SIG-M5 treated with dmso at 0.1 percent for 504 hours (cell line): ENCODE results near the gene CATSPERB.
"Not testable (repeated sequence)": the region's sequence is repeated elsewhere in the genome, so short reads cannot be mapped to it uniquely, and the experiment has no call there.

Experiments
- DNase-seq: peaks from one replicate; lab custom pipeline; 2025; ENCODE audit not compliant: unreplicated experiment; lab: John Stamatoyannopoulos, UW

The CATSPERB gene, protein sequence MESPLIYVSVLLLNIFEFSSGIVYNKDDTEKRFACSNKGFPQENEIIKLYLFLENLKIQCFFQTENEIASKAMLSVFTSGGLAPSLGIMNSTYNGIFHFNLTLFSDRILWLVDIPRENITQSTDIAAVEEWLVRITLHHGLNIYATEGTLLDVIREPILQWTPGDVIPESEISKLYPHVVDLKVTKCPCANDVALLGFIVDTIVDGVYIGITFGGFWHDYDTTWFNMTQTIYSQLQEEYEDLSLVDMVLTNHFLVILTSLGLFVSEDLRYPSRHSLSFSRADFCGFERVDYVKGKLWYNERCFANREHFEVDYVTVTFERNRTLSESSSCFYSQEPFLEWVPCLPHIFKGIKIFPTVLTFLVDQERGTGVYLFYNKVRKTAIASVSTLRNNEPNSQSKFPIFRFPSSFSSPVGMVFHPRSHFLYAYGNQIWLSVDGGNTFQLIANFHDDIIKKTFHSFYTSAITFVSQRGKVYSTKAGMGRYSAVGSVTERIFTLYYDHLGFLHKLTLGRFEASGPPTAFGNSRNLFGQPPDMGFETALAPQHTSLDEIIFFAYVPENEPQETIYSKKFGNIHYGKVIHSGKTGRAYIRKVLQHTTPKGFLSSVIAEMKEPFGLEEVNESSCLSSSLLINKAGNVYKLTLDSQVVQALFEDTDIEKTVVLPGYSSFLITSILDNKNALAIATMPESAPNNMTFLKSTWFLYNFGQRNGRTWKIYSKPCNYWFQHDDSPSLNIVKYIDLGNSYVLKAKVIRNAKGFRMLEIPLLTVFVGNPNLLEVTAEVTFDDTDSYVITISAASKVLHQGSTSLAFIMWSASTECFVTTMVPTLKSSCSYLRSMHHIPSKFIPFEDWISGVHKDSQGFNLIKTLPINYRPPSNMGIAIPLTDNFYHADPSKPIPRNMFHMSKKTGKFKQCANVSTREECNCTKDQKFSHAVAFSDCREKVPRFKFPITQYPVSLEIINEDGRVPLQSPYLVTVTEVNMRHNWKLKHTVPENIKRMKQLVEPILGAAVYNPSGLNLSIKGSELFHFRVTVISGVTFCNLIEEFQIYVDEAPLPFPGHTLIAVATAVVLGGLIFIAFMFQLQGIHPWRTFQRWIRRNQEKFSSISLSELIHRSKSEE

DNA sequence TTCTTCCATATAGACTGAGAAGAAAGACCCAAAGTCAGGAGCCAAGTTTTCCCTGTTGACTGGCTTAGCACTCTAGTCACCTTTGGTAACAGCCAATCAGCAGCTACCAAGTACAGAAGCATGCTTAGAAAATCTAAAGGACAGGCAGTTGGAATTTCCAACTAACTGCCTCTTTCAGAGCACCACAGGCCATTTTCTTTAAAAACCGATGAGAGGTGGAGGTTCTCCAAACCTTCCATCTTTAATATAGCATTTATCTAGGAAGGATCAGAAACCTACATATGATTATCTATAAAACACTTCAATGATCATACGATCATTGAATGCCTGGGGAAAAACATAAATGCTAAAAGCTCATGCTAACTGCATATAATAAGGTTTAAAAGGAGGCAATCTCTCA, at the start of gene CATSPERB:
Gene CATSPERB, minus strand, starts transcription at position 101 of the 400 bp plus-strand sequence. CDS start 2,607 bp downstream, outside the sequence.
- DNase-seq, result no peak

DNA sequence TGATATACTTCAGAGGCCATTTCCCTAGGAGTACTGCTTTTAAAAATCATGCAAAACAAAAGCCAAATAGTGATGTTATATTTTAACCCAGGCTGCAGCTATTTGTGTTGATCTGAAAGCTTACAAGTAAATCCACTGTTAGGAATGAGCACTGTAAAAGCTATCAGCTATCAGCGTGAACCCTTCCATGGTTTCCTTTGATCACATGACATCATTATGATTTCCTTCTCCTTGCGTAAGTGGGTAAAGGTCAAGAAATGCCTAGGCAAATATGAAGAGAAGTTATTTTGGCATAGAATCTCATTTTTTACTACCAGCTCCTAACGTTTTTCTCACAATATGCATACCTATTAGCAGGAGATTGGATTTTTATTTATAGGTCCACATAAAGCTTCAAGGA, 48.6 kb upstream of the CATSPERB start:
- DNase-seq, result no peak

DNA sequence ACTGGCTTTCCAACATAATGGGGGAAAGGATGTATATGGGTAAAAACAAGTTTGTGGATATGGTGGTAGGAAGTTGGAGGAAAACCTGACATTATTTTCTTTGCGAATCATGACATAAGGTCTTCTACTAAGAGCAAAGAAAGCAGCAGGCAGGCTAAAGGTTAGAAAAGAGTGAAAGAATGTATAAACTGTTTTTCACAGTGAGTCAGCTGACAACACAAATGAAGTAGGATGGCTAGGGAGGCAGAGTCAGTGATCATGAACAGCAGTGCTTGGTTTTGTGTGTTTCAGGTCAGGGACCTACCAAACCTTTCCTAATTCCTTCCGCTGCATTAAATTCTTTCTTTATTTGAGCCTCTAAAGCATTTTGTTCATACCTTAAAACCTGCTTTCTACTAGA, 46.3 kb upstream of the CATSPERB start:
- DNase-seq, result no peak

DNA sequence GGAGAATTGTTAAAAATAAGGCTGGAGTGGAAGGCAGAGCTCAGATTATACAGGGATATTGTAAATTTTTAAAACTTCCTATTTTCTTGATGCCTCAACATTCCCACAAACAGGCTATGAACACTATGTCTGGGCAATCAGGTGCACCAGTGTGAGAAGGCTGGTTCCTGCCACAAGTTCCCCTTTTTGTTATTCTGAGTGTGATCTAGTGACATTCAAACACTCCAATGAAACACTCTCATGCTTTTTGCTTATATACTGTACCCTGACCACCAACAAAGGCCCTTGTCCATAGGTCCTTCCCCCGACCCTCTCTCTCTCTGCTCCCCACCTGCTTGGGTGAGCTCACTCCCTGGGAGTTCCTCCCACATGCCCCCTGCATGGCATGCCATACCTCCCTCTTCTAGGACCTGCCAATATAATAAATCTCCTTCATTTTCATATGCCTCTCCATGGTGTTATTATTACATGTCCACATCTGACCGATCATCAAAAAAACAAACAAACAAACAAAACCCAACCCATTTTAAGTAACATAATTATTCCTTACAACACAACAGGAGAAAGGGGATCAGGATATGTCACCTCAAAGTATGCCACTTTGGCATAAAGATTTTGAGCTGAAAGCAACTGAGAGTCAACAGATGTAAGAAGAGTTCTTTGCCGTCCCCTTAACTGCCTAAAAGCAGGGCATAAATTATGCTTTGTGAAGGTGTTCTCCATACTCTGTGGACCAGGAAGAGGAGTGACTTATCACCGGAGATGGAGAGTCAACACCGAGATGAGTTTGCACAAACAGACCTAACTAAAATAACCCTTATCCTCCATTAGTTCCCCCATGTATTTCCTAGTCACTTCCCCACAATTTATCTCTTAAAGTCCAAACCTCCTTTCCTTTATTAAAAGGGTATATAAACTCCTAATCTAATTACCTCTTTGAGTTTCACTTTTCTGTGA, 42.5 kb upstream of the CATSPERB start:
- DNase-seq, result no peak

DNA sequence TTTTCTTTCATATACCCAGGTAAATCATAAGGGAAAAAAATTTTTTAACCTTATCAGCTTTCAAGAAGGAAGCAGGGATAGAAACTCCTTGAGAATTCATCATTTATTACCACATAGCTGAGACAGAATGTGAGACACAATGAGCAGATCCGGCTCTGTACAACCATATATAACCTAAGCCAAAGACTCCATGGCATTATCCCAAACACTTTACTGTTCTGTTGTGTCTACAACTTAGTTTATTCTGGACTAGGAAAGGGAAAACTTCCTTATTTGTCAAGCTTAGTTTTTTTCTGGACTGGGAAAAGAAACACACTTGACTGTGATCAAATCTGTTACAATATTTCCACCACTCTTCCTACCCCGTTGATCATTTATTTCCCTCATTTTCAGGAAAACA, 38.3 kb upstream of the CATSPERB start:
- DNase-seq, result no peak

DNA sequence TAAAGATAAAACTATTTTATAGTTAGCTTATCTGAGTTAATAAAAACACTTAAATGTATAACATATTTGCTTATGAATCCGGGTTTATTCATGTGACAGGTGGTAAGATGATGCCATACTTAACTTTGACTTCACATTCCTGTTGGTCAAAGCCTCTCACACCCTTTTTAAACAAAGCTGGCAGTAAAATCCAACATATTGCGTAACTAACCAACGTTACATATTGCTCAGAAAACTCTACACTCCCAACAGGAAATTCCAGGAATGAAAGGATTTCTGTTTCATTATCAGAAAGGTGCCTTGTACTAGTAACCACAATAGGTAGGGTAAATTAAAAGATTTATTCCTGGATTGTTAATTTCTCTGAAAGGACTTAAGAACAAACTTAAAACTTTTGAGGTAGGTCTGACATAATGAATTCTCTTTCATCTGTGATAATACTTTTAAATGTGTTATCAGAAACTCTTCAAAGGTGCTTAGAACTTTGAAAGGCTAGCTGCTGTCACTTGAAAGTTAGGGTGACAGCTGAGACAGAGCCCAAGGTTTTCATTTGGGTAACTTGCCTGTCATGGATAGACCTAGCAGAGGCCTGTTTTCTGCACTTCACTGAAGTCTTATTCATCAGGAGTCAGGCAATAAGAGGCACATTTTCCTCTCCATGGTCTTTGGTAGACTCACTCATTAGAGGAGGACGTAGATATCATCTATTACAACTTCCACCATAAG, 23.8 kb upstream of the CATSPERB start:
- peak; percentile 42 for DNase-seq

DNA sequence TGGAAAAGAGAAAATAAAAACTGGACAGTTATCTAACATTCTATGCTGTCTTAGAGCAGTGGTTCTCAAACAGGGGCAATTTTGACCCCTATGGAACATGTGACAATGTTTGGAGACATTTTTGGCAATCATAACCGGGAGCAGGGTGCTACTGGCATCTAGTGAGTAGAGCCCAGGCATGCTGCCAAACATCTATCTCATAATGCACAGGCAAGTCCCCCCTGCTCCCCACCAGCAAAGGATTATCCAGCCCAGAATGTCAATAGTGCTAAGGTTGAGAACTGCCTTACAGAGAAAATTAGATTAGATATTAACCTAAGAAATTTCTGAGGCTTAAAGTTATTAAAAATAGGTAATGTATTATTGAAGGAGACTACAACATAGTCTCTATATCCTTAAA, 22.9 kb upstream of the CATSPERB start:
- DNase-seq, result no peak

DNA sequence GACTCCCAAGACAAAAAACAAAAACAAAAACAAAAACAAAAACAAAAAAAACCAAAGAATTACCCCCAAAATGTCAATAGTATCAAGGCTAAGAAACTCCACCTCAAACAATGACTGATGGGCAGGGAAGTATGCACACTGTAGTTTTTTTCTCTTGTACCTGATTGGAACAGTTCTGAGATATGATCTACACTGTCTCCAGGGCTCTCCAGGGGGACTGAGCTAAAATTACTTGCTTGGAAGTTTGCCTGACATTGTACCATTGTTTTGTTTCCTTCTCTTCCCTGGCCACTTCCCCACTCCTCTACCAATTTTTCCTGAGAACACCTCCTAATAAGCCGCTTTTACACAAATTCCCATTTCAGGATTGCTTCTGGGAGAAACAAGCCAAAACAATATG, 22.3 kb upstream of the CATSPERB start:
- no peak for DNase-seq

DNA sequence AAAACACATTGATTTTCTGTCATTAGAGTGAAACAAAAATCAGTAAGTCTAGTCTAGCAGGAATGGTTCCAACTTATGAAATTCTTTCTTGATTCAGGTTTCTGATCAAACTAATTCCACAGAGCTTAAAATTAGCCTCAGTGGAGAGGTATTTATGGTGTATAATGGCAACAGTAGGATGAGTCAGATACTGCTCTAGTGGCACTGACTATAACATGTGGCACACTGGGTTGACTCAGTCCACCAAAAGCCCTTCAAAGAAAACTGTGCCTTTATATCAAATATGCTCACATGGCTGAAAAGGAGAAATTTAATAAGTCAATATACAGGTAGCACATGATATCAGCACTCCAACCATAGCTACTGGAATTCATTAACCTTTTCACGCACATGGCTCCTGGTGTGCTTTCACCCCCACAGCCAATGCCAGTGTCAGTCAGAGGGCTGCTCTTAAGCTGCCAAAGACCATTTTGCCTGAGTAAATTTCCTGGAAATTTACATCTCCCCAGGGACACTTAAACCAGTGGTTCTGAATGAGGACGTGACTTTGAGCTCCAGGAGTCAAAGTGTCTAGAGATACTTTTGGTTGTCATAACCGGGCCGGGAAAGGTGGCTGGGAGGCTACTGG, 21.7 kb upstream of the CATSPERB start:
- DNase-seq, result no peak

DNA sequence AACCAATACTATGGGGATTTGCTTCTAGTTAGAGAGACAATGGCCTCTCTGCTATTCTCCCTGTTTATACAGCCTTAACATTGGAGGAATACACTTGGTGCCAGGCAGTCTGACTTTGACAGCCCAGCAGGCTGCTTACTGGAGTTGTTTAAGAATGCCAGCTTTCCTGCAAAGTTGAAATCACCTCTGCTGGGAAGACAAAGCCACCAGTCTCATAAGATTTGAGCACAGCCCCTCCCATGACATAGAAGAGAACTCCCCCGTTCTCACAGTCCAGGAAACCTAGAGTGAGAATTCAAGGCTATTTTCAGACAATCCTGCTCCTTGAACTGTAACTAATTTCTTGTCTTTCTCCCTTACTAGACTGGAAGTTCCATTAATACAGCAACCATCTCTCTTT, 21.1 kb upstream of the CATSPERB start:
- no peak for DNase-seq

DNA sequence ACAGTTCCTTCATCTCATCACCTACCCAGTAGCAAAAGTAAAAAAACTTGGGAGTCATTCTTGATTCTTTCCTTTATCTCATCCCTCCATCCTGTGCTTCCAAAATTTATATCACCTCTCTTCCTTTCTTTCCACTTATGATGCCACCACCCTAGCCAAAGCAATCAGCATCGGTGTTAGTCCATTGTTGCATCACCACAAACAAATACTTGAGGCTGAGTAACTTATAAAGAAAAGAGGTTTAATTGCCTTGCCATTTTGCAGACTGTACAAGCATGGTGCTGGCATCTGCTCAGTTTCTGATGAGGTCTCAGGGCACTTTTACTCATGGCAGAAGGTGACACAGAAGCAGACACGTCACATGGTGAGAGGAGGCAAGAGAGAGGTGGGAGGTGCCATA, 19.8 kb upstream of the CATSPERB start:
- no peak for DNase-seq

DNA sequence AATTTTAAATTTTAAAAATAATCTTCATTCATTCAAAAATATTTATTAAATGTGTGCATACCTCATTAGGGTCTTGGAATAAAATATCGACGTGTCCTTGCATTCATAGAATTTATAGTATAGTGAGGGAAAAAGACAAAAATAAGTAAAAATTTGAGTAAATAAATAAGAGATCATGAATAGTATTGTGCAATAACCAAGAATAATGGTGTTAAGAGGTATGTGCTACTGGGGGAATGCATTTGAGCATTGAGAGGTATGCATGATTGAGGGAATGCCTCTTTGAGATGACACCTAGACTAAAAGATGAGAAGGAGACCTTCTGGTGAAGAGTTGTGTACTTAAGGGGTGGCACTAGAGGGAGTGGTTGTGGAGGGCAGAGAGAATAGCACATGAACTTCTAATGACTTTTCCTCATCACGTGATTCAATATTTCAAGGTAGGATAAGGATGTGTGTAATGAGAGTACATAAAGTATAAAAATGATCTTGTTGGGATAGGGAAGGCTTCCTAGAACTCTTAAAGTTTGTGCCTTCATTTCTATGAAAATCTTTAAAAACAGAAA, 18.8 kb upstream of the CATSPERB start:
- DNase-seq, result peak; percentile 28

DNA sequence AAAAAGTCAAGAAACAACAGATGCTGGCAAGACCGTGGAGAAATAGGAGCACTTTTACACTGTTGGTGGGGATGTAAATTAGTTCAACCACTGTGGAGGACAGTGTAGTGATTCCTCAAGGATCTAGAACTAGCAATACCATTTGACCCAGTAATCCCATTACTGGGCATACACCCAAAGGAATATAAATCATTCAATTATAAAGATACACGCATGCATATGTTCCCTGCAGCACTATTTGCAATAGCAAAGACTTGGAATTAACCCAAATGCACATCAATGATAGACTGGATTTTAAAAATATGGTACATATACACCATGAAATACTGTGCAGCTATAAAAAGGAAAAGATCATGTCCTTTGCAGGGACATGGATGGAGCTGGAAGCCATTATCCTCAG, 18.0 kb upstream of the CATSPERB start:
- no peak for DNase-seq

DNA sequence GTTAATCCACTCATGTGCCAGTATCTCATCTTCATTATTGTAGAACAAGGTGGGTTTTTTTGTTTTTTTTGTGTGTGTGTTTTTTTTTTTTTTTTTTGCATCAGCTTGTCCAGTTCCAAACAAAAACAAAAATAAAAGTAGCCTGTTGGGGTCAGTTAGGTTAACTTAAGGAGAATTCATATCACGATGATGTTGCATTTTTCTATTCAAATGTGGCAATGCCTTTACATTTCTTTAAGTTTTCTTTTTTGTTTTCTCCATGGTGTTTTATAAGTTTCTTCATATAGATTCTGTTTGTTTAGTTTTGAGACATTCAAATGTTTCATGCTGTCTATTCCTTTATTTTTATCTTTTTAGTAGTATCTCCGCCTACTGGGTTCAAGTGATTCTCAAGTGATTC, 16.2 kb upstream of the CATSPERB start:
- DNase-seq, result no peak

DNA sequence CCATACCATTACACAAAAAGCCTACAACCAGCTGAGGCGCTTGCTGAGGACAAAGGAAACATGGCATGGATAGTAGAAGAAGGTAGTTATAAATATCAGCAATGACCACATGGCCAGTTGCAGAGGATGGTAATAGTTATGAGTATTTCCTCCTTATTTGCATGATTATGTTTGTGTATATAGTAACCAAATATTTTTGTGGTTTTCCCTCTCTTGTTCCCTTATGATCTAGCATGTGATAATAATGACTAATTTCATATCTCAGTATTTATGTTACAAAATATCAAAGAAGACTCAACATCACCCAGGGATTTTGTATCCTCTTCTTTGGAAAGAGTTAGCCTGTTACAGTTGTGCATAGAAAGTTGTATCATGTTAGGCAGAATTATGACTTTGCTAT, 13.5 kb upstream of the CATSPERB start:
- no peak for DNase-seq

DNA sequence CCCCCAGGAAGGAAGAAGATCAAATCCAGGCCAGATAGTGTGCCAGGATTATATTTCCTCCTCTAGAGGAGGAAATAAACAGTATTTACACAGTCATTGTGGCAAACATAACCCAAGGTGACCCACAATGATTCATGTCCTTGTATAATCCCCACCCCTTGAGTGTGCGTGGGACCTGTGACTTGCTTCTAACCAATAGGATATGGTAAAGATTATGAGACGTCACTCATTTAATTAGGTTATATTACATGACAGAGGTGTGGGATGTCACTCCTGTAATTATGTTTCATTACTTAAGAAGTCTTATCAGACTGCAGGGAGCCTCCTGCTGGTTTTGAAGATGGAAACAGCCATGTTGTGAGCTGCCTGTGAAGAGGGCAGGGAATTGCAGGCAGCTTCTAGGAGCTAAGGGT, 12.2 kb upstream of the CATSPERB start:
- peak; percentile 59 for DNase-seq

DNA sequence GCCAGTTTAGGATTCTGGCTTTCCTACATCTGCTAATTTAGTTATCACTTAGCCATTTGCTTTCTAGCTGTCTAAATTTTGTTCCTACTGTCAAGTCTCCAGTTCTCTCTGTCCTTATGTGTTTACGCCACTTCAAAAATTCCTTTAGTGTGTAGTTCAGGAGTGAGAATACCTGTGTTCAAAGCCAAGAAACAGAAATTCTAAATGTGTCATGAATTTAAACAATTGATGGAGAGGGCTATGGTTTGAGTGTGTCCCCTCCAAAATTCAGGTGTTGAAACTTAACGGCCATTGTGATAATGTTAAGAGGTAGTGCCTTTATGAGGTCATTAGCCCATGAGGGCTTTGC, 11.4 kb upstream of the CATSPERB start:
- no peak for DNase-seq

DNA sequence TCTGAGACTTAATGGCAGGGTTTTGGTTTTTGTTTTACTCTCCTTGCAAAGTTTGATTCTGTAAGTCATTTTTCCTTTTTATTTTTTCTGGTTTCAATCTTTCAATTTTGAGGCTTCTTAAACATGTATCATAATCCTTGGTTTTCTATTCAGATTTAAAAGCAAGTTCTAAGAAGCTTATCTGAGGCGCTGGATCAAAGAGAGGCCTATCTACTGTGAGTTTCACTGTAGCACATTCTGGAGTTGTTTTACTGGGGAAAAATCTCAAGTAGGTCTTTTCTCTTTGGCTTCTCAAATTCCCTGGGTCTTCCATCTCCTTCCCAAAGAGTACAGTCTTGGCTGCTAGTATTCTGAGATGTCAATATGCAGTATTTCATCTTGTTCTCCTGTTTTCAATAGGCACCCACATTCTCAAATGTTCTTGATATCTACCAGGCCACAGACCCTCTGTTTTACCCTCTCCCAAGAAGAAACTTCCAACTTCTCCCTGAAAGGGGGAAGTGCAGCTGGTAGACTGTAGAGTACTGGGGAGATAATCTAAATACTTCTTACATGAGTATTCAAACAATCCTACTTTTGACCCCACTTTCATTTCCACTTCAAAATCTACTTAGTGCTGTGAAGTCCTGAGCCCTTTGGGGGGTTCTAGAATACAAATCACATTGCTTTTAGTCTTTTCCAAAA, 10.9 kb upstream of the CATSPERB start:
- no peak for DNase-seq

DNA sequence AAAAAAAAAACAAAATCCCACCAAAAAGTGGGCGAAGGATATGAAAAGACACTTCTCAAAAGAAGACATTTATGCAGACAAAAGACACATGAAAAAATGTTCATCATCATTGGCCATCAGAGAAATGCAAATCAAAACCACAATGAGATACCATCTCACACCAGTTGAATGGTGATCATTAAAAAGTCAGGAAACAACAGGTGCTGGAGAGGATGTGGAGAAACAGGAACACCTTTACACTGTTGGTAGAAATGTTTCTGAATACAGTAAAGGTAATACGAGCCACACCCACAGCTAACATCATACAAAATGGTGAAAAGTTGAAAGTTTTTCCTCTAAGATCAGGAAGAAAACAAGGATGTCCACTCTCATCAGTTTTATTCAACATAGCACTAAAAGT, 8.0 kb upstream of the CATSPERB start:
- not testable (repeated sequence) for DNase-seq
